GM12875 (cell line): ENCODE results near the gene ZNF746.

Experiments used
- H3K4me3 ChIP-seq: one replicate; pipeline ENCODE4 v1.5.1; 2011; ENCODE audit warnings: low read depth, low read length, control low read depth
- TF ChIP-seq, protein P1 (sequence below): IDR thresholded peaks from 2 replicates; pipeline ENCODE4 v1.5.1; 2011; ENCODE audit warnings: low read depth, mild to moderate bottlenecking, control low read depth, inconsistent platforms, low read length, moderate library complexity, borderline replicate concordance; ENCODE audit not compliant: insufficient read depth

The ZNF746 gene

GRCh38 chr7:149459201-149459539 lies 38.4 kb downstream of the ZNF746 start:
- H3K4me3 ChIP-seq = peak overlapping the region; percentile 86
- TF ChIP-seq, protein P1, sequence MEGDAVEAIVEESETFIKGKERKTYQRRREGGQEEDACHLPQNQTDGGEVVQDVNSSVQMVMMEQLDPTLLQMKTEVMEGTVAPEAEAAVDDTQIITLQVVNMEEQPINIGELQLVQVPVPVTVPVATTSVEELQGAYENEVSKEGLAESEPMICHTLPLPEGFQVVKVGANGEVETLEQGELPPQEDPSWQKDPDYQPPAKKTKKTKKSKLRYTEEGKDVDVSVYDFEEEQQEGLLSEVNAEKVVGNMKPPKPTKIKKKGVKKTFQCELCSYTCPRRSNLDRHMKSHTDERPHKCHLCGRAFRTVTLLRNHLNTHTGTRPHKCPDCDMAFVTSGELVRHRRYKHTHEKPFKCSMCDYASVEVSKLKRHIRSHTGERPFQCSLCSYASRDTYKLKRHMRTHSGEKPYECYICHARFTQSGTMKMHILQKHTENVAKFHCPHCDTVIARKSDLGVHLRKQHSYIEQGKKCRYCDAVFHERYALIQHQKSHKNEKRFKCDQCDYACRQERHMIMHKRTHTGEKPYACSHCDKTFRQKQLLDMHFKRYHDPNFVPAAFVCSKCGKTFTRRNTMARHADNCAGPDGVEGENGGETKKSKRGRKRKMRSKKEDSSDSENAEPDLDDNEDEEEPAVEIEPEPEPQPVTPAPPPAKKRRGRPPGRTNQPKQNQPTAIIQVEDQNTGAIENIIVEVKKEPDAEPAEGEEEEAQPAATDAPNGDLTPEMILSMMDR = no peak

DNA sequence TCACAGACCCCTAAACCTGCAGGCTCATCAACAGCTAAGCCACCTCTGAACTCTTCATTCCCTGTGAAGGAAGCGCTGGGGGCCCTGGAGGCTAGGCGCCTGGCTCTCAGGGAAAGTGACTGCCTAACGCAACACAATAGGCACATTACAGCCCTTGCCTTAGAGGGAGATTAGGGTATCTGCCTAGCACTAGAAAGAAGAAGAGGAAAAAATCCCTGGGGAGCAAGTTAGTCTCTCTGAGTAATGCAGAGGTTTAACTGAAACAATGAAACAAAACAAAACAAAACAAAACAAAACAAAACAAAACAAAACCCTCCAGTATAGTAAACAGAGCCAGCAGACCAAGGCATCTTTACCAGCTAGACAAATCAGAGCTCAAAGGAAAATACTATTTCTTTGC lies 39.4 kb downstream of the ZNF746 start:
- TF ChIP-seq, protein P1 = no peak

GRCh38 chr7:149457766-149458165 lies 39.8 kb downstream of the ZNF746 start:
- TF ChIP-seq, protein P1 = no peak

More for the DNA sequence above, 39.4 kb downstream of the ZNF746 start:
- no peak overlapping the region for H3K4me3 ChIP-seq

GRCh38 chr7:149456506-149457421 lies 40.8 kb downstream of the ZNF746 start:
- TF ChIP-seq, protein P1 = no peak

More at GRCh38 chr7:149457766-149458165, 39.8 kb downstream of the ZNF746 start:
- no peak overlapping the region for H3K4me3 ChIP-seq

GRCh38 chr7:149455175-149455950 lies 42.2 kb downstream of the ZNF746 start:
- no peak overlapping the region for H3K4me3 ChIP-seq
- TF ChIP-seq, protein P1 = no peak

More at GRCh38 chr7:149456506-149457421, 40.8 kb downstream of the ZNF746 start:
- H3K4me3 ChIP-seq = no peak overlapping the region

- TF ChIP-seq, protein P1 = no peak
- H3K4me3 ChIP-seq = no peak overlapping the region
Observed at GRCh38 chr7:149454750-149455149, 42.9 kb downstream of the ZNF746 start.
